Peyer's patch (tissue), 4 donors: ENCODE data around the gene ZFPM1. TPM values are rescaled to one million over a fixed set of nuclear protein-coding genes. Genes with fewer than 3 reads are reported as not detected.
A peak's percentile ranks its signal among the peaks of the same experiment; 100 is the strongest.

Experiments
- DNase-seq, 3 donors: peaks; one replicate each; pipeline ENCODE4 v3.0.0-alpha.2; 2017 to 2019
- H3K27ac ChIP-seq, 4 donors: fragments of 200-600 bp; sonication (generic); one replicate each; pipeline ENCODE4 v1.5.1; 2016 to 2019
- H3K27me3 ChIP-seq, 2 donors: fragments of 200-600 bp; sonication (generic); one replicate each; pipeline ENCODE4 v1.5.1; 2019
- H3K36me3 ChIP-seq, 3 donors: fragments of 200-600 bp; sonication (generic); one replicate each; pipeline ENCODE4 v1.5.1; 2016 to 2019
- H3K4me1 ChIP-seq, 4 donors: fragments of 200-600 bp; sonication (generic); one replicate each; pipeline ENCODE4 v1.5.1; 2016 to 2019
- H3K4me3 ChIP-seq, 4 donors: fragments of 200-600 bp; sonication (generic); 1 replicate in 3 of 4; 2 replicates in 1 of 4; pipeline ENCODE4 v1.5.1; 2016 to 2019; ENCODE audit warnings: mild to moderate bottlenecking in 1 of 4
- H3K9me3 ChIP-seq, 4 donors: fragments of 200-600 bp; sonication (generic); one replicate each; pipeline ENCODE4 v1.5.1; 2016 to 2019; ENCODE audit warnings: mild to moderate bottlenecking in 1 of 4
- POLR2A ChIP-seq, 2 donors: fragments of 450-650 bp; IDR thresholded peaks; one replicate each; pipeline ENCODE4 v1.5.1; 2017; ENCODE audit warnings: antibody characterized with exemption in 2 of 2, mild to moderate bottlenecking in 2 of 2, moderate library complexity in 2 of 2
- total RNA-seq, 4 donors: library from RNA; depleted of rRNA; stranded (reverse); fragments of >200 nt; gene quantifications; one replicate each; pipeline ENCODE4 v1.1.0, GENCODE V29; 2016
- TF ChIP-seq, protein P1 (sequence below), 6 experiments: fragments of 450-650 bp in 4 of 6; fragments of 200-600 bp in 2 of 6; sonication (generic) in 1 of 6; IDR thresholded peaks; one replicate each; pipeline ENCODE4 v1.5.1; 2017 to 2019; ENCODE audit warnings: antibody characterized with exemption in 6 of 6, mild to moderate bottlenecking in 3 of 6, moderate library complexity in 1 of 6

ZFPM1 gene
- total RNA-seq, 4 donors from 2014 or later, result 3.0 to 7.9 (median 4.9) TPM

DNA sequence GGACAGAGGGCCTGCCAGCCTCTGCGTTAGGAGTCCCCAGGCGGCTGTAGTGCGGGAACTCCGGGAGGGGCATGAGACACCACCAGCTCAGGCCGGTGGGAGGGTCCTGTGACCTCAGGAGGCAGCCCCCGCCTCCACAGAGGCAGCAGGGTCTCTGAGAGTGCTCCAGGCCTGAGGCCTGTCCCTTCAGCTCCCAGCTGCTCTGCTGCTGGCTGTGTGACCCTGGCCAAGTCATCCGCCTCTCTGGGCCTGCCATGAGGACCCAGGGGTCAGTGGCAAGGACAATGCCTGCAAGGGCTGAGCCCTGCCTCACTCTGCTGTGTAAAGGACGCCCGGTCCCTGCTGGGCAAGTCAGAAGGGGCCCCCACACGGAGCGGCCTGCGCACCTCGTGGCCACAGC, 27.1 kb upstream of the ZFPM1 start:
- no peak for TF ChIP-seq POLR2A (IDR thresholded peaks at IDR 0.05)
- TF ChIP-seq, protein P1, sequence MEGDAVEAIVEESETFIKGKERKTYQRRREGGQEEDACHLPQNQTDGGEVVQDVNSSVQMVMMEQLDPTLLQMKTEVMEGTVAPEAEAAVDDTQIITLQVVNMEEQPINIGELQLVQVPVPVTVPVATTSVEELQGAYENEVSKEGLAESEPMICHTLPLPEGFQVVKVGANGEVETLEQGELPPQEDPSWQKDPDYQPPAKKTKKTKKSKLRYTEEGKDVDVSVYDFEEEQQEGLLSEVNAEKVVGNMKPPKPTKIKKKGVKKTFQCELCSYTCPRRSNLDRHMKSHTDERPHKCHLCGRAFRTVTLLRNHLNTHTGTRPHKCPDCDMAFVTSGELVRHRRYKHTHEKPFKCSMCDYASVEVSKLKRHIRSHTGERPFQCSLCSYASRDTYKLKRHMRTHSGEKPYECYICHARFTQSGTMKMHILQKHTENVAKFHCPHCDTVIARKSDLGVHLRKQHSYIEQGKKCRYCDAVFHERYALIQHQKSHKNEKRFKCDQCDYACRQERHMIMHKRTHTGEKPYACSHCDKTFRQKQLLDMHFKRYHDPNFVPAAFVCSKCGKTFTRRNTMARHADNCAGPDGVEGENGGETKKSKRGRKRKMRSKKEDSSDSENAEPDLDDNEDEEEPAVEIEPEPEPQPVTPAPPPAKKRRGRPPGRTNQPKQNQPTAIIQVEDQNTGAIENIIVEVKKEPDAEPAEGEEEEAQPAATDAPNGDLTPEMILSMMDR (IDR thresholded peaks at IDR 0.05), result no peak
- no peak for DNase-seq
- no peaks in the 10 kb centered on the region for H3K27me3 ChIP-seq
- no peaks in the 10 kb centered on the region for H3K9me3 ChIP-seq
- H3K36me3 ChIP-seq, result no peaks in the 10 kb centered on the region
- no peak overlapping the region for H3K4me3 ChIP-seq
- H3K4me1 ChIP-seq, result peaks cover 0 to 23% (median 10%) of the 10 kb centered on the region in 4 donors
- no peak overlapping the region for H3K27ac ChIP-seq

DNA sequence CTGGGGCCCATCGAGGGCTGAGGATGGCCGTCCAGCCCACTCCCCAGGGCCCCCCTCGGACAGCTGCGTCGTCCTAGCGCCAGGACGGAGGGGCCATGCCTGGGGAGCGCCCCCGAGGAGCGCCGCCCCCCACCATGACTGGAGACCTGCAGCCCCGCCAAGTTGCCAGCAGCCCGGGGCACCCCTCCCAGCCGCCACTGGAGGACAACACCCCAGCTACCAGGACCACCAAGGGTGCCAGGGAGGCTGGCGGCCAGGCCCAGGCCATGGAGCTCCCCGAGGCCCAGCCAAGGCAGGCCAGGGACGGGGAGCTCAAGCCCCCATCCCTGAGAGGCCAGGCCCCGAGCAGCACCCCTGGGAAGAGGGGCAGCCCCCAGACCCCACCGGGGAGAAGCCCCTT, 25.7 kb upstream of the ZFPM1 start:
- no peak for DNase-seq

DNA sequence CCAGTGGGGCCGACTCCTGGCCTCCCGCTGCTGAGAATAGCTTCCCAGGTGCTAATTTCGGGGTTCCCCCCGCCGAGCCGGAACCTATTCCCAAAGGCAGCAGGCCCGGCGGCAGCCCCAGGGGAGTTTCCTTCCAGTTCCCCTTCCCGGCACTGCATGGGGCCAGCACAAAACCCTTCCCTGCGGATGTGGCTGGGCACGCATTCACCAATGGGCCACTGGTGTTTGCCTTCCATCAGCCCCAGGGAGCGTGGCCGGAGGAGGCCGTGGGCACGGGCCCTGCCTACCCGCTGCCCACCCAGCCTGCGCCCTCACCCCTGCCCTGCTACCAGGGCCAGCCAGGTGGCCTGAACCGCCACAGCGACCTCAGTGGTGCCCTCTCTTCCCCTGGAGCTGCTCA, 24.9 kb upstream of the ZFPM1 start:
- Histone ChIP-seq H3K9me3 (no peaks in the 10 kb centered on the region), H3K36me3 (no peaks in the 10 kb centered on the region), H3K4me1 (peaks cover 0 to 27% (median 10%) of the 10 kb centered on the region in 4 donors), H3K27ac (no peak overlapping the region), H3K27me3 (no peaks in the 10 kb centered on the region), H3K4me3 (no peak overlapping the region)
- no peak for DNase-seq
- TF ChIP-seq, protein P1 (IDR thresholded peaks at IDR 0.05), result no peak
- TF ChIP-seq POLR2A (IDR thresholded peaks at IDR 0.05), result no peak

More for the DNA sequence above, 25.7 kb upstream of the ZFPM1 start:
- H3K4me1 ChIP-seq, result peaks cover 0 to 27% (median 10%) of the 10 kb centered on the region in 4 donors
- no peak overlapping the region for H3K27ac ChIP-seq
- no peaks in the 10 kb centered on the region for H3K36me3 ChIP-seq
- TF ChIP-seq POLR2A (IDR thresholded peaks at IDR 0.05), result no peak
- TF ChIP-seq, protein P1 (IDR thresholded peaks at IDR 0.05), result no peak
- no peaks in the 10 kb centered on the region for H3K9me3 ChIP-seq
- H3K4me3 ChIP-seq, result no peak overlapping the region
- H3K27me3 ChIP-seq, result no peaks in the 10 kb centered on the region

DNA sequence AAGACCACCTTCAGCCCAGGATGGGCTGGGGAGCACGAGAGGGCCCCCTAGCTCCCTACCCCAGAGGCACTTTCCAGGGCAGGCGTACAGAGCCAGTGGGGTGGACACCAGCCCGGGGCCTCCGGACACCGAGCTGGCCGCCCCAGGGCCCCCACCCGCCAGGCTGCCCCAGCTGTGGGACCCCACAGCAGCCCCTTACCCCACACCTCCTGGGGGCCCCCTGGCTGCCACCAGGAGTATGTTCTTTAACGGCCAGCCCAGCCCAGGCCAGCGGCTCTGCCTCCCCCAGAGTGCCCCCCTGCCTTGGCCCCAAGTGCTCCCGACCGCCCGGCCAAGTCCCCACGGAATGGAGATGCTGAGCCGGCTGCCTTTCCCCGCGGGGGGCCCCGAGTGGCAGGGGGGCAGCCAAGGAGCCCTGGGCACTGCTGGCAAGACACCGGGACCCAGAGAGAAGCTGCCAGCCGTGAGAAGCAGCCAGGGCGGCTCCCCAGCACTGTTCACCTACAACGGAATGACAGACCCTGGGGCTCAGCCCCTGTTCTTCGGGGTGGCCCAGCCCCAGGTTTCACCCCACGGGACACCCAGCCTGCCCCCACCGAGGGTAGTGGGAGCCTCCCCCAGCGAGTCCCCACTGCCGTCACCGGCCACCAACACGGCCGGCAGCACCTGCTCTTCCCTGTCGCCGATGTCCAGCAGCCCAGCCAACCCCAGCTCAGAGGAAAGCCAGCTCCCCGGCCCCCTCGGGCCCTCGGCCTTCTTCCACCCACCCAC, 24.3 kb upstream of the ZFPM1 start:
- no peak for TF ChIP-seq POLR2A (IDR thresholded peaks at IDR 0.05)
- TF ChIP-seq, protein P1 (IDR thresholded peaks at IDR 0.05), result no peak
- Histone ChIP-seq H3K4me3 (no peak overlapping the region), H3K27me3 (no peaks in the 10 kb centered on the region)

DNA sequence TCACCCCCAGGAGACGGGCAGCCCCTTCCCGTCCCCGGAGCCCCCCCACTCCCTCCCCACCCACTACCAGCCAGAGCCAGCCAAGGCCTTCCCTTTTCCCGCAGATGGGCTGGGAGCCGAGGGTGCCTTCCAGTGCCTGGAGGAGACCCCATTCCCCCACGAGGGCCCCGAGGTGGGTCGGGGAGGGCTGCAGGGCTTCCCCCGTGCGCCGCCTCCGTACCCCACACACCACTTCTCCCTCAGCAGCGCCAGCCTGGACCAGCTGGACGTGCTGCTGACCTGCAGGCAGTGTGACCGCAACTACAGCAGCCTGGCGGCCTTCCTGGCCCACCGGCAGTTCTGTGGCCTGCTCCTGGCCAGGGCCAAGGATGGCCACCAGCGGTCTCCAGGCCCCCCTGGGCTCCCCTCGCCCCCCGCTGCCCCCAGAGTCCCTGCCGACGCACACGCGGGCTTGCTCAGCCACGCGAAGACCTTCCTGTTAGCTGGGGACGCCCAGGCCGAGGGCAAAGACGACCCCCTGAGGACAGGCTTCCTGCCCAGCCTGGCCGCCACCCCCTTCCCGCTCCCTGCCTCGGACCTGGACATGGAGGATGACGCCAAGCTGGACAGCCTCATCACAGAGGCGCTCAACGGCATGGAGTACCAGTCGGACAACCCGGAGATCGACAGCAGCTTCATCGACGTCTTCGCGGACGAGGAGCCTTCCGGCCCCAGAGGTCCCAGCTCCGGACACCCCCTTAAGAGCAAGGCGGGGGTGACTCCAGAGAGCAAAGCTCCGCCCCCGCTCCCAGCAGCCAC, 23.5 kb upstream of the ZFPM1 start:
- Histone ChIP-seq H3K36me3 (no peaks in the 10 kb centered on the region), H3K4me1 (peaks cover 0 to 27% (median 10%) of the 10 kb centered on the region in 4 donors), H3K27me3 (no peaks in the 10 kb centered on the region), H3K4me3 (peak overlapping the region; percentile 42 to 74 (median 52)), H3K9me3 (no peaks in the 10 kb centered on the region), H3K27ac (peak overlapping the region in 1 of 4 donors; percentile 82)
- TF ChIP-seq POLR2A (IDR thresholded peaks at IDR 0.05), result no peak
- TF ChIP-seq, protein P1 (IDR thresholded peaks at IDR 0.05), result no peak
- DNase-seq, result no peak

More for the DNA sequence above, 24.3 kb upstream of the ZFPM1 start:
- H3K9me3 ChIP-seq, result no peaks in the 10 kb centered on the region
- DNase-seq, result no peak
- no peaks in the 10 kb centered on the region for H3K36me3 ChIP-seq
- no peak overlapping the region for H3K27ac ChIP-seq
- peaks cover 0 to 27% (median 10%) of the 10 kb centered on the region in 4 donors for H3K4me1 ChIP-seq
